ENCODE results near the gene PDGFRB.

PDGFRB gene

DNA sequence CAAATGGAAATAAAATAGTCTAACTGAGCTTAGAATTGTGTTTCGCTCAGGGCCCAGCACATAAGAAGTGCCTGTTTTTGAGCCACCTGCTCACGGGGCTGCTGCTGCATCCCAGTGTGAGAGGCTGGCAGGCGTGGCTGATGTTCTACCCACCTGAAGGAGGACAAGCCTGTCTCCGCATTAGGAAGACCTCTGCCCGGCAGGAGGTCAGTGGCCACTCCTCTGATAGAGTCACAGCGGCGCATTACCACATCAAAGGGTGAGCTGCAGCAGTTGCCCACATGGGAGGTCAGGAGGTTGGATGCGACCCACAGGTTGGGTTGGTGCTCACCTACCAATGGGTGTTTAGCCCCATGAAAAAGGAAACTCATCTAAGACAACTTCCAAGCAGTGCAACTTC, 30.5 kb upstream of the PDGFRB start:
- Histone ChIP-seq H3K36me3 (ENCODE audit: control insufficient read depth, low read length) (no peaks in the 10 kb centered on the region), H3K4me1 (ENCODE audit: control insufficient read depth, low read length) (no peaks in the 10 kb centered on the region), H3K9me2 (replicated peaks; ENCODE audit: control insufficient read depth, low read length) (no peaks in the 10 kb centered on the region), H3K9me3 (ENCODE audit: control insufficient read depth, insufficient read depth, low read length) (no peaks in the 10 kb centered on the region), H3F3A (ENCODE audit: control insufficient read depth, insufficient read depth) (no peaks in the 10 kb centered on the region), H3K27ac (ENCODE audit: low read depth, low read length) (no peak overlapping the region), H3K27me3 (ENCODE audit: control insufficient read depth, low read length) (peaks cover 10% of the 10 kb centered on the region), H3K4me2 (ENCODE audit: low read length) (no peak overlapping the region), H3K79me2 (ENCODE audit: control insufficient read depth, low read length) (no peaks in the 10 kb centered on the region), H4K20me1 (ENCODE audit: control insufficient read depth, insufficient read depth, low read depth, low read length) (no peaks in the 10 kb centered on the region), H3K4me3 (ENCODE audit: low read length) (no peak overlapping the region)
- TF ChIP-seq EZH2phosphoT487 (IDR thresholded peaks at IDR 0.05; ENCODE audit: borderline replicate concordance, low read length), result no peak
- TF ChIP-seq, protein P1, sequence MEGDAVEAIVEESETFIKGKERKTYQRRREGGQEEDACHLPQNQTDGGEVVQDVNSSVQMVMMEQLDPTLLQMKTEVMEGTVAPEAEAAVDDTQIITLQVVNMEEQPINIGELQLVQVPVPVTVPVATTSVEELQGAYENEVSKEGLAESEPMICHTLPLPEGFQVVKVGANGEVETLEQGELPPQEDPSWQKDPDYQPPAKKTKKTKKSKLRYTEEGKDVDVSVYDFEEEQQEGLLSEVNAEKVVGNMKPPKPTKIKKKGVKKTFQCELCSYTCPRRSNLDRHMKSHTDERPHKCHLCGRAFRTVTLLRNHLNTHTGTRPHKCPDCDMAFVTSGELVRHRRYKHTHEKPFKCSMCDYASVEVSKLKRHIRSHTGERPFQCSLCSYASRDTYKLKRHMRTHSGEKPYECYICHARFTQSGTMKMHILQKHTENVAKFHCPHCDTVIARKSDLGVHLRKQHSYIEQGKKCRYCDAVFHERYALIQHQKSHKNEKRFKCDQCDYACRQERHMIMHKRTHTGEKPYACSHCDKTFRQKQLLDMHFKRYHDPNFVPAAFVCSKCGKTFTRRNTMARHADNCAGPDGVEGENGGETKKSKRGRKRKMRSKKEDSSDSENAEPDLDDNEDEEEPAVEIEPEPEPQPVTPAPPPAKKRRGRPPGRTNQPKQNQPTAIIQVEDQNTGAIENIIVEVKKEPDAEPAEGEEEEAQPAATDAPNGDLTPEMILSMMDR (IDR thresholded peaks at IDR 0.05; ENCODE audit: low read depth, low read length, poor library complexity, severe bottlenecking), result no peak

DNA sequence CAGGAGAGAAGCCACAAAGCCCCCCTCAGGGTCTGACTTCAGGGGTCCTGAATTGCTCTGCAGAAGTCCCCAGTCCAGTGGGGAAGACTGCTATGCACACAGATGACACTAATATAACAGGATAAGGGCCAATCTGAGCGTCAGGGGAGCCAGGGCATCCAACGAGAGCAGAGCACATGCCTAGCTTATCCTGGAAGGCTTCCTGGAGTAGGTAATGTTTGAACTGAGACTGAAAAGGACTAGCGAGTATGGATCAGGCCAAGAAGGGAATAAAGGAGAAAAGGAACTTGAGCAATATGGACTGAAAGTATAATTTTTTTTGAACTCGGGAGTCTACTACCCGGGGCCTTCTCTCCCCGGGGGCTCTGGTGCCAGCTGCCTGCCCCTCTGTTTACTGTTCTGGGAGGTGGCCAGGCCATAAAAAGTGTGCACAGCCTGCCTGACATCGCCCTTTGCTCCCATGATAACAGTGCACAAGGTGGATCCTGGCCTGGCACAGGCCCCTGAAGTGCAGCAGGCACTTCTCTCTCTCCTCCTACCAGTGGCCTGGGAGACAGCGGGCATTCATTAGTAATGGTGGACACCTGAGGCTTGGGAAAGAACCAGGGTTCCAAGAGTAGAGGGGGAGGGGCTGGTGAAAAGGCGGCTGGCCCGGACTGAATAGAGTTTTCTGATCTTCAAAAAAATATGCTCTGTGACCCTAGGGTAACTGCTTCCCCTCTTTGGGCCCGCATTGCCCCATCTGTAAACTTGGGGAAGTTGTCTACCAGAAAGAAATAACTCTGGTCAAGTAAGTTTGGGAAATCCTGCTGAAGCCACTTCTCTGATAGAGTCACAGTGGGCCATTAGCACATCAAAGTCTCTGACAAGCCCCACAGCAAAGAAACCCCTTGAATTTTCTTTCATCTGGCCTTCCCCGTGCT, 29.6 kb upstream of the PDGFRB start:
- H3K36me3 ChIP-seq (ENCODE audit: control insufficient read depth, low read length), result no peaks in the 10 kb centered on the region
- H3K27ac ChIP-seq (ENCODE audit: low read depth, low read length), result no peak overlapping the region
- no peaks in the 10 kb centered on the region for H3K9me2 ChIP-seq (replicated peaks; ENCODE audit: control insufficient read depth, low read length)
- TF ChIP-seq EZH2phosphoT487 (IDR thresholded peaks at IDR 0.05; ENCODE audit: borderline replicate concordance, low read length), result no peak
- TF ChIP-seq, protein P1 (IDR thresholded peaks at IDR 0.05; ENCODE audit: low read depth, low read length, poor library complexity, severe bottlenecking), result no peak
- H3K4me1 ChIP-seq (ENCODE audit: control insufficient read depth, low read length), result no peaks in the 10 kb centered on the region
- H3F3A ChIP-seq (ENCODE audit: control insufficient read depth, insufficient read depth), result no peaks in the 10 kb centered on the region
- no peaks in the 10 kb centered on the region for H4K20me1 ChIP-seq (ENCODE audit: control insufficient read depth, insufficient read depth, low read depth, low read length)
- H3K79me2 ChIP-seq (ENCODE audit: control insufficient read depth, low read length), result no peaks in the 10 kb centered on the region
- no peak overlapping the region for H3K4me3 ChIP-seq (ENCODE audit: low read length)
- no peak overlapping the region for H3K4me2 ChIP-seq (ENCODE audit: low read length)
- peaks cover under 1% of the 10 kb centered on the region; the same call in 1 of the 2 replicates for H3K27me3 ChIP-seq (ENCODE audit: control insufficient read depth, low read length)
- no peaks in the 10 kb centered on the region for H3K9me3 ChIP-seq (ENCODE audit: control insufficient read depth, insufficient read depth, low read length)

DNA sequence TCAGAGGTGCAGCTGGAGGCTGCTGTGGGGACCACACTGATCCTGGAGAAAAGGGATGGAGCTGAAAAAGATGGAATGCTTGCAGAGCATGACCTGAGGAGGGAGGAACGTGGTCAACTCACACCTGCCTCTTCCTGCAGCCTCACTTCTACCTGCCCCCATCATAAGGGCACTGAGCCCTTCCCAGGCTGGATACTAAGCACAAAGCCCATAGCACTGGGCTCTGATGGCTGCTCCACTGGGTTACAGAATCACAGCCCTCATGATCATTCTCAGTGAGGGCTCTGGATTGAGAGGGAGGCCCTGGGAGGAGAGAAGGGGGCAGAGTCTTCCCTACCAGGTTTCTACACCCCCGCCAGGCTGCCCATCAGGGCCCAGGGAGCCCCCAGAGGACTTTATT, 28.4 kb upstream of the PDGFRB start:
- Histone ChIP-seq H3K4me3 (ENCODE audit: low read length) (no peak overlapping the region), H3K79me2 (ENCODE audit: control insufficient read depth, low read length) (no peaks in the 10 kb centered on the region), H3K9me2 (replicated peaks; ENCODE audit: control insufficient read depth, low read length) (no peaks in the 10 kb centered on the region), H3K4me2 (ENCODE audit: low read length) (no peak overlapping the region), H4K20me1 (ENCODE audit: control insufficient read depth, insufficient read depth, low read depth, low read length) (no peaks in the 10 kb centered on the region), H3K27me3 (ENCODE audit: control insufficient read depth, low read length) (no peaks in the 10 kb centered on the region), H3K4me1 (ENCODE audit: control insufficient read depth, low read length) (no peaks in the 10 kb centered on the region), H3K27ac (ENCODE audit: low read depth, low read length) (no peak overlapping the region), H3K36me3 (ENCODE audit: control insufficient read depth, low read length) (no peaks in the 10 kb centered on the region), H3F3A (ENCODE audit: control insufficient read depth, insufficient read depth) (no peaks in the 10 kb centered on the region), H3K9me3 (ENCODE audit: control insufficient read depth, insufficient read depth, low read length) (no peaks in the 10 kb centered on the region)
- no peak for TF ChIP-seq EZH2phosphoT487 (IDR thresholded peaks at IDR 0.05; ENCODE audit: borderline replicate concordance, low read length)
- TF ChIP-seq, protein P1 (IDR thresholded peaks at IDR 0.05; ENCODE audit: low read depth, low read length, poor library complexity, severe bottlenecking), result no peak
